Fibroblast of mammary gland (primary cell): ENCODE measurements around the gene SFXN1.

Source experiments
- DNase-seq: peaks from one replicate; pipeline ENCODE4 v3.0.0-alpha.2; 2010; ENCODE audit warnings: low read depth
- H3K4me3 ChIP-seq: 2 replicates; pipeline ENCODE4 v1.5.1; 2011; ENCODE audit warnings: low read depth, mild to moderate bottlenecking, low read length, moderate library complexity; ENCODE audit not compliant: control insufficient read depth
- TF ChIP-seq, protein P1 (sequence below): conservative IDR thresholded peaks from 2 replicates; pipeline ENCODE4 v1.5.1; 2011; ENCODE audit warnings: low read depth, low read length, inconsistent platforms; ENCODE audit not compliant: control insufficient read depth, insufficient read depth

The SFXN1 gene

GRCh38 chr5:175520873-175521272 lies 42.5 kb downstream of the SFXN1 start:
- H3K4me3 ChIP-seq, result no peak overlapping the region
- TF ChIP-seq, protein P1, sequence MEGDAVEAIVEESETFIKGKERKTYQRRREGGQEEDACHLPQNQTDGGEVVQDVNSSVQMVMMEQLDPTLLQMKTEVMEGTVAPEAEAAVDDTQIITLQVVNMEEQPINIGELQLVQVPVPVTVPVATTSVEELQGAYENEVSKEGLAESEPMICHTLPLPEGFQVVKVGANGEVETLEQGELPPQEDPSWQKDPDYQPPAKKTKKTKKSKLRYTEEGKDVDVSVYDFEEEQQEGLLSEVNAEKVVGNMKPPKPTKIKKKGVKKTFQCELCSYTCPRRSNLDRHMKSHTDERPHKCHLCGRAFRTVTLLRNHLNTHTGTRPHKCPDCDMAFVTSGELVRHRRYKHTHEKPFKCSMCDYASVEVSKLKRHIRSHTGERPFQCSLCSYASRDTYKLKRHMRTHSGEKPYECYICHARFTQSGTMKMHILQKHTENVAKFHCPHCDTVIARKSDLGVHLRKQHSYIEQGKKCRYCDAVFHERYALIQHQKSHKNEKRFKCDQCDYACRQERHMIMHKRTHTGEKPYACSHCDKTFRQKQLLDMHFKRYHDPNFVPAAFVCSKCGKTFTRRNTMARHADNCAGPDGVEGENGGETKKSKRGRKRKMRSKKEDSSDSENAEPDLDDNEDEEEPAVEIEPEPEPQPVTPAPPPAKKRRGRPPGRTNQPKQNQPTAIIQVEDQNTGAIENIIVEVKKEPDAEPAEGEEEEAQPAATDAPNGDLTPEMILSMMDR, result no peak

GRCh38 chr5:175521313-175521833 lies 43.0 kb downstream of the SFXN1 start:
- DNase-seq, result no peak
- H3K4me3 ChIP-seq, result no peak overlapping the region
- TF ChIP-seq, protein P1, result no peak

More at GRCh38 chr5:175520873-175521272, 42.5 kb downstream of the SFXN1 start:
- DNase-seq, result no peak

DNA sequence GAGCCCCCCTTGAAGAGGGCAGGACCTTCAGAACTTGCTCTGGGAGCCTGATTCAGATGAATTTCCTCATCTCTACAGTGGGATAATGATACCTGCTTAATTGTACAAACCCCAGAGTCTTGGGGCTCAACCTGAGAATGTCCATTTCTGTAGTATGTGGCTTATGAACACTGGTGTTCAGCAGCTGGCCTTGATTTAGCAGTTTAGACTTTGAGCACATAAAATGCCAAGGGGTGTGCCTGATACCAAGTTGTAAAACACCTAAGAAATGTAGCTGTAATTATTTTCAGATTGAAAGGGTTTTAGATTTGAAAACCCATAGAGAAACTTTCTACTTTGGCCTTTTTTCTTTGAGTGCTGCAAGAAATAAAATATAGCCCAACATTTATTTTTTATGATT lies 44.9 kb downstream of the SFXN1 start:
- no peak for DNase-seq
- TF ChIP-seq, protein P1, result no peak
- H3K4me3 ChIP-seq, result no peak overlapping the region

DNA sequence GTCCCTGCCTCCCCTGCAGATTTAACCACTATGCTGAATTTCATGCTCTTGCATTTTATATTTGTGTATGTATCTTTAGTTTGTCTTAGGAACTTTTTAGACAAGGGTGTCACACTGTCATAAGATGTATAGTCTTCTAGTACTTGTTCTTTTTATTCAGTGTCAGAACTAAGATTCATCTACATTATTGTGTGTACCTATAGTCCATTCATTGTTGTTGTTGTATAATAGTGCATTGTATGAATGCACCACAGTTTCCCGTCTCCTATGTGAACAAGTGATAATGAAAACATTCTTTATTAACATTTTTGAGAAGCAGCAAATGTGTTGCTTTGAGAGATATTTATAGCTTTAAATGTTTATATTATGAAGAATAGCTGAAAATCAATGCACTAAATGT lies 45.9 kb downstream of the SFXN1 start:
- no peak overlapping the region for H3K4me3 ChIP-seq
- TF ChIP-seq, protein P1, result no peak
- DNase-seq, result no peak

DNA sequence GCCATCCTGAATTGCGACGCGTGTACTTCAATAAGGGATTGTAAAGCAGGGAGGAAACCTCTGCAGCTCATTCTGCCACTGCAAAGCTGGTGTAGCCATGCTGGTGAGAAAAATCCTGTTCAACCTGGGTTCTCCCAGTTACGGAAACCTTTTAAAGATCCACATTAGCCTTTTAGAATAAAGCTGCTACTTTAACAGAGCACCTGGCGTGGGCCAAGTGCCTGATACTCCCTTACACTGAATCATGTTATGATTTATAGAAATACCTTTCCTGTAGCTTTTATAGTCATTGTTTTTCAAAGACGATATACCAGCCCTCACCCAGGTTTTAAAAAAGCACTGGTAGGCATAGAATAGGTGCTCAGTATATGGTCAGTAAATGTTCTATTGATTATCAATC lies 48.3 kb downstream of the SFXN1 start:
- TF ChIP-seq, protein P1, result no peak
- no peak for DNase-seq
- no peak overlapping the region for H3K4me3 ChIP-seq

- TF ChIP-seq, protein P1, result no peak
- no peak overlapping the region for H3K4me3 ChIP-seq
- DNase-seq, result no peak
Observed at GRCh38 chr5:175531361-175531760, 53.0 kb downstream of the SFXN1 start.
